GM12874 (cell line): ENCODE results near the gene RASAL1.

Experiments
- TF ChIP-seq, protein P1 (sequence below): IDR thresholded peaks from 2 replicates; pipeline ENCODE4 v1.5.1; 2011; ENCODE audit warnings: low read depth, mild to moderate bottlenecking, control low read depth, low read length, moderate library complexity; ENCODE audit not compliant: insufficient read depth

RASAL1 gene

DNA sequence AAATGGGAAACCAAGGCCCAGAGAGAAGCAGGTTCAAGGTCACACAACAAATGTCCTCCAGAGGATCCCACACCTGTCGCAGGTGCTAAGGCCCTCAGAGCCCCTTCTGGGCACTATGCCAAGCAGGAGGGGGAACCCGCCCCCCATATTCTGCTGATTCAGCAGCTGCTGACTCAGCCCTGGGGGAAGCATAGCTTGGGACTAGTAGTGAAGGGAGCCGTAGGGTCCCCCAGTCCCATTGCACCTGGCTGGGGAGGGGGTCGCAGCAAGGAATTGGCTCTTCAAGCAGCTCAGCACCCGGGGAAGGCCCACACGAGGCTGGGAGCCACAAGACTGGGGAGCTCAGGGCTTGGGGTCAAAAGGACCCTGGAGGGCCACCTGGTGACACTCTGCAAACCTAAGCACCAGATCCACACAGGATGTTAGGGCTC lies 1.0 kb downstream of the RASAL1 start:
- TF ChIP-seq, protein P1, sequence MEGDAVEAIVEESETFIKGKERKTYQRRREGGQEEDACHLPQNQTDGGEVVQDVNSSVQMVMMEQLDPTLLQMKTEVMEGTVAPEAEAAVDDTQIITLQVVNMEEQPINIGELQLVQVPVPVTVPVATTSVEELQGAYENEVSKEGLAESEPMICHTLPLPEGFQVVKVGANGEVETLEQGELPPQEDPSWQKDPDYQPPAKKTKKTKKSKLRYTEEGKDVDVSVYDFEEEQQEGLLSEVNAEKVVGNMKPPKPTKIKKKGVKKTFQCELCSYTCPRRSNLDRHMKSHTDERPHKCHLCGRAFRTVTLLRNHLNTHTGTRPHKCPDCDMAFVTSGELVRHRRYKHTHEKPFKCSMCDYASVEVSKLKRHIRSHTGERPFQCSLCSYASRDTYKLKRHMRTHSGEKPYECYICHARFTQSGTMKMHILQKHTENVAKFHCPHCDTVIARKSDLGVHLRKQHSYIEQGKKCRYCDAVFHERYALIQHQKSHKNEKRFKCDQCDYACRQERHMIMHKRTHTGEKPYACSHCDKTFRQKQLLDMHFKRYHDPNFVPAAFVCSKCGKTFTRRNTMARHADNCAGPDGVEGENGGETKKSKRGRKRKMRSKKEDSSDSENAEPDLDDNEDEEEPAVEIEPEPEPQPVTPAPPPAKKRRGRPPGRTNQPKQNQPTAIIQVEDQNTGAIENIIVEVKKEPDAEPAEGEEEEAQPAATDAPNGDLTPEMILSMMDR, result no peak

DNA sequence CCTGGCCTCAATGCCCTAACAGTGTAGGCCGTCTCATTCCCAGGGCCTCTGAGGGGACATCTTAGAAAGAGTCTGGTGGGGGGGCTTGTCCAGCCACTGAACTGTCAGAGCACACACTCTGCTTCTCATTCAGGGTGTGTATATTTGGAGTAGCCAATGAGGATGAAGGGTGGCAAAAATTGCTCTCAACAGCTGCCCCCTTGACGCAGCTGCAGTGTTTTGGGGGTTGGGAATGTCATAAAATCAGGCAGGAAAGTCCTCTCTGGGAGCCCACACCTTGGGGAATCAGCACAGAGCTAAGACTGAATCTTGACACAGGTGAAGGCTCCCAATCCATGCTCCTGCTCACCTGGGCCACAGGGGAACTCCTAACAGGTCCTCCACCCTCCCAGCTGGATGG lies 1.5 kb downstream of the RASAL1 start:
- TF ChIP-seq, protein P1, result no peak

DNA sequence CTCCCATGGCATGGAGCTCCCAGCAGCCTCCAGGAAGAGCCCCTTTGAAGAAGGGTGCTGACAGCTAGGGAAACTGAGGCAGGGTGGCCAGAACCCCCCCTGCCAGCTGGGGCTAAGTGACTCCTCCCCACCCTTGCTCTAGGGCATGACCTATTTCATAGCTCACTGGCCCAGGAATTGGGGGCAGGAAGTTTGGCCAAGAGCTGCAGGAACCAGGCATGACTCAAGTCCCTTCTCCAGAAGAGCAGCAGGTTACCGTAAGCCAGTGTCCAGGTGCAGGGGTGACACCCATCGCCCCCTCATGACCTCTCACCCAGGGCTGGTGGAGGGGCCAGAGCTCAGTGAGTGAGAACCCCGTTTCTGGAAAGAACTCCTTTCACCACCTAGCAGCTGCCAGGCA lies 1.9 kb downstream of the RASAL1 start:
- TF ChIP-seq, protein P1, result no peak

DNA sequence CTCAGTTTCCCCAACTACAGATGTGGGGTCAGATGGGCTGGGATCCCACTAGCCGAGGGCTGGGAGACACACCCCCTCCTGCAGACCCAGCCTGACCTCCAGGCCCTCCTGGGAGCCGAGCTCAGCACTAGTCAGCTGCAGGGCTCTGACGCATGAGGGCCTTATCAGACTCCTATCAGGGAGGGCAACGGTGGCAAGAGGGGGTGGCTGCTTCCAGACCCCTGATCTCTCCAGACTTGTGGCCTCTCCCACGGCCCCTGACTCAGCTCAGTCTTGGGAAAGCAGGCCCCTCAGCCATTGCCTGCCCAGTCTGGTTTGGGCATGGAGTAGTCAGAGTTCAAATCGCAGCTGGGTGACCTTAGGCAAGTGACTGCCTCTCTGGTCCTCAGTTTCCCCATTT lies 2.5 kb downstream of the RASAL1 start:
- TF ChIP-seq, protein P1, result no peak

DNA sequence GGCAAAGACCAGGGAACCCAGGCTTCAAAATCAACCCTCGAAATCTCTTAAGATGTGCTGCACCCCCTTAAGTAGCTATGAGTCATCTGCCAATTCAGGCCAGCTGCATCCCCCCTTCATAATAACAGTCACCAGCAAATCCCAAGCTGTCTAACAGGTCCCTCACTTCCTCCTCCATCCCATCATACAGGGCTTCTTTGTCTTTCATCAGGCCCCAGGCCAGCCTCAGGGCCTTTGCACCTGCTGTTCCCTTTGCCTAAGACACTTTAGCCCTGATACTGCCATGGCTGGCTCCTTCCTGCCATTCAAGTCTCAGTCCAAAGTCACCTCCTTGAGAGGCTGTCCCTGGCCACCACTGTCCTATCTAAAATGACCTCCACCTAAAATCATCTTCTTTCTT lies 4.0 kb downstream of the RASAL1 start:
- TF ChIP-seq, protein P1, result no peak

DNA sequence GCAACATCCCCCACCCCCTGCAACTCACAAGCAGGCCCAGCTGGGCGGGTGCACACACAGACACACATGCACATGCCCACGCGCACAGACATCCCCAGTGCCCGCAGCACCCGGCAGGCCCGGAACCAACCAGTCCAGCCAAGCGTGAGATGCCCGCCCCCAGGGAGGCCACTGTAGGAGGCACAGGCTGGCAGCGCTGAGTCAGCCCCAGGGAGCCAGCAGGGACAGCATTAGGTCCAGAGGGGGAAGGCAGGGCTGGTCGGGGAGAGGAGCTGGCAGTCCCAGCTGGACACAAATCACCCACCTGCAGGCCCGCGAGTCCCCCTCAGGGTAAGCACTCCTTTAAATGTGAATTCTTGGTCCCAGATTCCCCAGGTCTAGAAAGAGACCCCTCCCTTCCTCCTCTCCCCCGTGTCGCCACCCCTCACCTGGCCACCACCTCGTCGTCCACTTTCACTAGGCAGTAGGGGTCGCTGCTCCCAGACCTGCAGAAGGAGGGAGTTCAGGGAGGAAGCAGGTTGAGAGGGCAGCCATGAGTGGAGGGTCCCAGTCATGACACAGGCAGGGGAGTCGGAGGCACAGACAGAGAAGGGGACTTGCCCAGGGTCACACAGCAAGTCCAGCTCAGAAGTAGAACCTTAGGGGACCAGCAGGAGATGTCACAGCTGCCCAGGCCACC lies 5.0 kb downstream of the RASAL1 start:
- TF ChIP-seq, protein P1, result peak; percentile 43; the same call in 1 of the 2 replicates

DNA sequence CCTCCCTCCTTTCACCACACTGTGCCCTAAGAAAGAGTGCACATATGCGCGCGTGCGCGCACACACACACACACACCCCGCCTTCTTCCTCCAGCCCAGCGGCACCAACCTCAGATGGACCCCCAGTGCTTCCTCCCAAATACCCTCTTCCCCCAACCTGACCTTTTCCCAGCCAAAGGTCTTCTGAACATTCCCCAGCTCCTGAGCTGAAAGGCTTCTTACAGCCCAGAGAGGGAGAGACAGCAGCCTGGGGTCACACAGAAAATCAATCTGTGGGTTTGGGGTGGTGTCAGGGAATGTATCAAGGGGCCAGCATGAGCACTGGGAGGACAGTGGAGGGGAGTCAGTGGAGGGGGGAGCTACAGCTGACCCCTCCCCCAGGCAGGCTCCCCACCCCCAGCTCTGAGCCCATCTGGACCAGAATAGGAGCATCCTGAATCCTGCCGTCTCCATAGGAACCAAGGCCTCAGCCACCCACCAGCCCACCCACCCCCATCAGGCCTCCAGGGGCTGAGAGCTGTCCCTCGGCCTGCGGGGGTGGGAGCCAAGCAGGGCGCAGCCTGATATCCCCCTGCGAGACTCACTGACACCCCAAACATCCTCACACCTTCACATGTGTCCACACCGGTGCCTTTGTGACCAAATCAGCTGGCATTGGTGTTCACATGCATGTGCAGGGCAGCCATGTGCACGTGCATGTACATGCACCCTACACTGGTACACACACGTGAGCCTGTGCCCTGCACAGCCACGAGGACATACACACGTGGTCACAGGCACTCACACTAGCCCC lies 5.7 kb downstream of the RASAL1 start:
- TF ChIP-seq, protein P1, result no peak
